ENCODE measurements around the gene ENTPD5.

Gene ENTPD5

DNA sequence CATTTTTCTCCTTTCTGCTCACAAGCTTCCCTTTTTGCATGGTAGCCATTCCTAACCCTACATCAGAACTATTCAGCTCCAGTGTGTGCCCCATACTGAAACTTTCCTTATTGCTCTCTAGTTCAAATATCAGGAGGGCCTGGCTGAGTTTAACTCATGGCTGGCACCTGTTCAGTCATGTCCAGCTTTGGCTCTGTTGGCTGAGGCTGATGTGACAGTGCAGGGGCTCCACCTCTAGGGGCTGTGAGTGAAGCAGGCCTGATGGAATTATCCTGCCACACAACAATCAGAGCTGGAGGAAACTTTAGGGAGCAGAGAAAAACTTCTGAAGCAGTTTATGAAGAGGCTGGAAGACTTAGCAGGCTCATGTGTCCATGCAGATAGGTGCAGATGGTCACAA is 60.5 kb downstream of the ENTPD5 start:
- Histone ChIP-seq H3K4me3 (no peak overlapping the region), H3K27ac (no peak overlapping the region)
- no peak for DNase-seq (ENCODE audit: low spot score)
- TF ChIP-seq, protein P1, sequence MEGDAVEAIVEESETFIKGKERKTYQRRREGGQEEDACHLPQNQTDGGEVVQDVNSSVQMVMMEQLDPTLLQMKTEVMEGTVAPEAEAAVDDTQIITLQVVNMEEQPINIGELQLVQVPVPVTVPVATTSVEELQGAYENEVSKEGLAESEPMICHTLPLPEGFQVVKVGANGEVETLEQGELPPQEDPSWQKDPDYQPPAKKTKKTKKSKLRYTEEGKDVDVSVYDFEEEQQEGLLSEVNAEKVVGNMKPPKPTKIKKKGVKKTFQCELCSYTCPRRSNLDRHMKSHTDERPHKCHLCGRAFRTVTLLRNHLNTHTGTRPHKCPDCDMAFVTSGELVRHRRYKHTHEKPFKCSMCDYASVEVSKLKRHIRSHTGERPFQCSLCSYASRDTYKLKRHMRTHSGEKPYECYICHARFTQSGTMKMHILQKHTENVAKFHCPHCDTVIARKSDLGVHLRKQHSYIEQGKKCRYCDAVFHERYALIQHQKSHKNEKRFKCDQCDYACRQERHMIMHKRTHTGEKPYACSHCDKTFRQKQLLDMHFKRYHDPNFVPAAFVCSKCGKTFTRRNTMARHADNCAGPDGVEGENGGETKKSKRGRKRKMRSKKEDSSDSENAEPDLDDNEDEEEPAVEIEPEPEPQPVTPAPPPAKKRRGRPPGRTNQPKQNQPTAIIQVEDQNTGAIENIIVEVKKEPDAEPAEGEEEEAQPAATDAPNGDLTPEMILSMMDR (IDR thresholded peaks at IDR 0.05) = no peak

GRCh38 chr14:73955674-73956073 is 63.4 kb downstream of the ENTPD5 start:
- DNase-seq (ENCODE audit: low spot score) = no peak
- no peak overlapping the region for H3K27ac ChIP-seq
- TF ChIP-seq, protein P1 (IDR thresholded peaks at IDR 0.05) = no peak
- H3K4me3 ChIP-seq = no peak overlapping the region

DNA sequence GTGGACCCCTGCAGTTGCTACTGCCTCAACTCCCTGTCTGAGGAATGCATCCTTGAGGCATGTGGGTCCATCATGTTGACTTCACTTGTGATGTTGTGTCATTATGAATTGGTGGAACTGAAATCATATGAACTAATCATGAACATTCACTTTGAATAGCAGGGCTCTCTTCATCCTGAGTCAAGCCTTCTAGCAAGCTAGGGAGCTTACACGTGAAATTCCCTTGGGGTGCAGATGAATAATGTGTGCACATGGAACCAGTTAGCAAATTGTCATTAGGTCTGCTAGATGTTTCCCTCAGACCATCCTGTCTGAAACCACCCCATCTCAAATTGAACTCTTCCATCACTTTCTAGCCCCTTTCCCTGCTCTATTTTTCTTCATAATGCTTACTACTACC is 65.4 kb downstream of the ENTPD5 start:
- Histone ChIP-seq H3K4me3 (no peak overlapping the region), H3K27ac (no peak overlapping the region)
- DNase-seq (ENCODE audit: low spot score) = no peak
- TF ChIP-seq, protein P1 (IDR thresholded peaks at IDR 0.05) = no peak

DNA sequence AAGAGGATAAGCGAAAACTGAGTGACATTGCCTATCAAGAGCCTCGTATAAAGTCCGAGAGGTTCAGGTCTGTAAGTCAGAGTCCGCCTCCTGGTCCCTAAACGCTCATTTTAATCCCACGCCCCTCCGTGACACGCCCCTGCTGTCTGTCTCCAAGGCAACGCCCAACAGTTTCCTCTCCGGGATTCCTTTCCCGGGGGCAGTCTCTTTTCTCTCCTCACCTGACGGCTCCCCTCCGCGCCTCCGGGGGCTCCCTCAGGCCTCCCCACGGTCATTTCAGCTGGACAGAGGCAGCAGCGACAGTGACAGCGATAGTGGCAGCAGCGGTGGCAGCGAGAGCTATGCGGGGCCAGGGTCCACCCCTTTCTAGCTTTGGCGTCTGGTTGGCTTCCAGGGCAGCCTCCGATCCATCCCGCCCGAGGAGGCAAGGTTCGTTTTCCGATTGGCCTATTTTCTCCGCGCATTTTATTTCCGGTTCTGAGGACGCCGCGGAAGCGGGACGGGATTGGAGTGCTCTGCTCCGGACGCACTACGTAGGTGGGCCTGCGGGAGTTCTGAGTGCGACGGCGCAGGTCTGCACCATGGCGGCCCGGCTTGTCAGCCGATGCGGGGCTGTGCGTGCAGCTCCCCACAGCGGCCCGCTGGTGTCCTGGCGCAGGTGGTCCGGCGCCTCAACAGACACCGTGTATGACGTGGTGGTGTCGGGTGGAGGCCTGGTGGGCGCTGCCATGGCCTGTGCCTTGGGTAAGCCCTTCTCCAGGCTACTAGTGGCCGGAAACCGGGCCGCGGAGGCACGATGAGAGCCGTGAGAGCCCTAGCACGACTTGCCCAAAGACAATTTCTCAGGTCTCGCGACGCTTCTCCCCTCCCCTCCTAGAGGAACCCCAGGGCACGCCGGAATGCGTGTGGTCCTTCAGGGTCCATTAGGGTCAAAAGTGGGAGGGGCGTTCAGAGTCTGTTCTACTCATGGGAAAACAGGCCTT is 69.0 kb downstream of the ENTPD5 start, which contains the start of the genes COQ6 and FAM161B:
Gene COQ6, plus strand, starts transcription at position 551 of the 983 bp plus-strand sequence. Its CDS starts 31 bp downstream, at position 582.
Gene FAM161B, minus strand, starts transcription at position 343 of the 983 bp plus-strand sequence. Its CDS starts 68 bp downstream, at position 275.
- H3K27ac ChIP-seq = peak within 1 kb of the TSS; percentile 71 to 90
- TF ChIP-seq, protein P1 (IDR thresholded peaks at IDR 0.05) = no peak
- peak within 1 kb of the TSS; percentile 78 for H3K4me3 ChIP-seq
- peak; percentile 97 for DNase-seq (ENCODE audit: low spot score)

- TF ChIP-seq, protein P1 (IDR thresholded peaks at IDR 0.05) = no peak
- H3K27ac ChIP-seq = no peak overlapping the region
- no peak for DNase-seq (ENCODE audit: low spot score)
- no peak overlapping the region for H3K4me3 ChIP-seq
Measured at GRCh38 chr14:73945159-73945670, 73.9 kb downstream of the ENTPD5 start.

DNA sequence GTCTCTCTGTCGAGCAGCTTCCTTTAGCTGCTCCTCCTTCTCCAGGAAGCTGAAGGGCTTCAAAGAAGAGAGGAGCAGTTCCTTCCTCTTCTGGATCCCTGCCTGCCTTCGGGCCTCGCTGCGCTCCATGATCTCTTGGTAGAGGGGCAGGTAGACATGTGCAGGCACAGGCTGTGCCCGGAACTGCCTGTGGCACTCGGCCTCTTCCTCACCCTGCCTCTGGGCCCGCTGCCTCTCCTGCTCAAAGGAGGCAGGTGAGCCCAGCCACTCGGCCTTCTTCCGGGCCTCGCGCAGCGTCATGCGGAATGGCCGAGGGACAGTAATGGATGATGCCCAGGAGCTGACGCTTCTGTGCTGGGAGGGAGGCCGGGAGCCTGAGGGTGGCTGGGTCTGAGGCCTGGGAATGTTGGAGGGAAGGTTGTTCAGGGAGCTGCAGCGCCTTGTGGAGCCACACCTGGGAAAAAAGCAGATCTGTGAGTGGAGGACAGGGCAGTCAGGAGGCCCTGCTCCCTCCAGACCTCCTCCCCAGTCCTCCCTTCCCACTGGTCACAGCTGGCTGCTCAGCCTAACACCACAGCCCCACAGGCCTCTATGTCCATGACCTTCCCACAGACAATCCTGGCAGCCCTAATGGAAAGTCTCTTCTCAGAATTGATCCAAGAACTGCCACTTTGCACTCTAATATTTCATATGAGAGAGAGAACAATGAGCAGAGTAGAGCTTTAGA is 74.5 kb downstream of the ENTPD5 start:
- no peak for DNase-seq (ENCODE audit: low spot score)
- Histone ChIP-seq H3K4me3 (no peak overlapping the region), H3K27ac (no peak overlapping the region)
- TF ChIP-seq, protein P1 (IDR thresholded peaks at IDR 0.05) = no peak
